DND-41 (cell line): Measurements from ENCODE around the gene SEMA3D.

Experiments used
- EZH2 ChIP-seq: IDR thresholded peaks from 3 replicates; pipeline ENCODE4 v1.6.1; 2012; ENCODE audit warnings: borderline replicate concordance, low read depth, mild to moderate bottlenecking, moderate library complexity, low read length, inconsistent platforms; ENCODE audit not compliant: severe bottlenecking
- TF ChIP-seq, protein P1 (sequence below): IDR thresholded peaks from 2 replicates; pipeline ENCODE4 v1.5.1; 2012; ENCODE audit warnings: borderline replicate concordance, low read length, moderate library complexity, mild to moderate bottlenecking; ENCODE audit not compliant: poor library complexity, severe bottlenecking; ENCODE audit errors: extremely low read depth

- TF ChIP-seq, protein P1, sequence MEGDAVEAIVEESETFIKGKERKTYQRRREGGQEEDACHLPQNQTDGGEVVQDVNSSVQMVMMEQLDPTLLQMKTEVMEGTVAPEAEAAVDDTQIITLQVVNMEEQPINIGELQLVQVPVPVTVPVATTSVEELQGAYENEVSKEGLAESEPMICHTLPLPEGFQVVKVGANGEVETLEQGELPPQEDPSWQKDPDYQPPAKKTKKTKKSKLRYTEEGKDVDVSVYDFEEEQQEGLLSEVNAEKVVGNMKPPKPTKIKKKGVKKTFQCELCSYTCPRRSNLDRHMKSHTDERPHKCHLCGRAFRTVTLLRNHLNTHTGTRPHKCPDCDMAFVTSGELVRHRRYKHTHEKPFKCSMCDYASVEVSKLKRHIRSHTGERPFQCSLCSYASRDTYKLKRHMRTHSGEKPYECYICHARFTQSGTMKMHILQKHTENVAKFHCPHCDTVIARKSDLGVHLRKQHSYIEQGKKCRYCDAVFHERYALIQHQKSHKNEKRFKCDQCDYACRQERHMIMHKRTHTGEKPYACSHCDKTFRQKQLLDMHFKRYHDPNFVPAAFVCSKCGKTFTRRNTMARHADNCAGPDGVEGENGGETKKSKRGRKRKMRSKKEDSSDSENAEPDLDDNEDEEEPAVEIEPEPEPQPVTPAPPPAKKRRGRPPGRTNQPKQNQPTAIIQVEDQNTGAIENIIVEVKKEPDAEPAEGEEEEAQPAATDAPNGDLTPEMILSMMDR: no peak
- no peak for TF ChIP-seq EZH2
These were observed 33.8 kb upstream of the SEMA3D start for GRCh38 chr7:85220651-85221050.
